A549 (cell line): ENCODE data around the gene CFAP92. TPM values are rescaled to one million over a fixed set of nuclear protein-coding genes. Genes with fewer than 3 reads are reported as not detected.
A peak's percentile ranks its signal among the peaks of the same experiment; 100 is the strongest.

ENCODE experiments used
- ATAC-seq, 2 experiments: fragments of 200-7000 bp in 1 of 2; fragments of >200 bp in 1 of 2; cut with Nextera tagmentation in 1 of 2; cut with Tn5 transposase in 1 of 2; 3 replicates each; pipeline versions ENCODE4 v1.8.0 to v1.9.1; 2018 to 2020; ENCODE audit warnings: mild to moderate bottlenecking in 1 of 2, moderate library complexity in 1 of 2
- CTCF ChIA-PET: fragments of 300-600 bp; sonication (Branson Sonifier 250); formaldehyde crosslinking; extraction: SDS; loops from one replicate; lab custom pipeline; 2021; ENCODE audit warnings: antibody characterized with exemption, inconsistent platforms; lab: Yijun Ruan, JAX
- POLR2A ChIA-PET: fragments of 350-600 bp; formaldehyde crosslinking; extraction: SDS; loops from one replicate; lab custom pipeline; 2021; ENCODE audit warnings: antibody characterized with exemption, inconsistent platforms; lab: Yijun Ruan, JAX
- DNase-seq, 2 experiments: peaks; one replicate each; pipeline versions ENCODE4 v3.0.0 to v3.0.0-alpha.2; 2011 to 2016; ENCODE audit warnings: low read depth in 1 of 2, low spot score in 1 of 2
- FAIRE-seq: peaks from 2 replicates; lab custom pipeline; 2011; peaks lifted over from hg19 to GRCh38; lab: Jason Lieb, UNC
- H3K27ac ChIP-seq, 2 experiments: fragments of >200 bp; sonication (Bioruptor Twin); formaldehyde crosslinking; 3 replicates each; pipeline ENCODE4 v1.5.1; 2016 to 2017
- H3K4me1 ChIP-seq: fragments of >200 bp; sonication (Bioruptor Twin); formaldehyde crosslinking; 3 replicates; pipeline ENCODE4 v1.6.1; 2016
- H3K4me2 ChIP-seq: fragments of >200 bp; sonication (Bioruptor Twin); formaldehyde crosslinking; 3 replicates; pipeline ENCODE4 v1.6.1; 2016
- H3K4me3 ChIP-seq: fragments of >200 bp; sonication (Bioruptor Twin); formaldehyde crosslinking; 3 replicates; pipeline ENCODE4 v1.5.1; 2016
- H3K9me3 ChIP-seq: fragments of >200 bp; sonication (Bioruptor Twin); formaldehyde crosslinking; 3 replicates; pipeline ENCODE4 v1.6.1; 2016
- BHLHE40 ChIP-seq: IDR thresholded peaks from 2 replicates; pipeline ENCODE4 v1.6.1; 2012; ENCODE audit warnings: low read depth, low read length, inconsistent platforms
- CHD2 ChIP-seq: fragments of 150-350 bp; IDR thresholded peaks from 2 replicates; pipeline ENCODE4 v1.6.1; 2014; ENCODE audit warnings: low read length; ENCODE audit not compliant: partially characterized antibody
- CHD4 ChIP-seq: fragments of 200-600 bp; sonication (generic); IDR thresholded peaks from 2 replicates; pipeline ENCODE4 v1.6.1; 2016; ENCODE audit warnings: antibody characterized with exemption, mild to moderate bottlenecking, borderline replicate concordance
- ELK1 ChIP-seq: fragments of 150-350 bp; IDR thresholded peaks from 2 replicates; pipeline ENCODE4 v1.6.1; 2014; ENCODE audit warnings: low read depth, mild to moderate bottlenecking, low read length
- ESRRA ChIP-seq: fragments of 150-350 bp; IDR thresholded peaks from 2 replicates; pipeline ENCODE4 v1.6.1; 2014; ENCODE audit warnings: mild to moderate bottlenecking, low read length, borderline replicate concordance
- FOXS1 ChIP-seq: fragments of 250-450 bp; sonication (Bioruptor Pico); IDR thresholded peaks from 2 replicates; pipeline ENCODE4 v1.5.0; 2020; ENCODE audit warnings: mild to moderate bottlenecking, moderate library complexity
- KDM1A ChIP-seq: fragments of 200-600 bp; sonication (generic); IDR thresholded peaks from 2 replicates; pipeline ENCODE4 v1.6.1; 2016; ENCODE audit warnings: low read depth, mild to moderate bottlenecking
- NFE2L2 ChIP-seq: fragments of 150-350 bp; conservative IDR thresholded peaks from 2 replicates; pipeline ENCODE4 v1.6.1; 2014; ENCODE audit warnings: low read length
- NPAS2 ChIP-seq: fragments of 250-450 bp; sonication (Bioruptor Pico); IDR thresholded peaks from 2 replicates; pipeline ENCODE4 v1.8.0; 2022; ENCODE audit warnings: mild to moderate bottlenecking, moderate library complexity, borderline replicate concordance
- NR3C1 ChIP-seq: fragments of >200 bp; sonication (Bioruptor Twin); formaldehyde crosslinking; IDR thresholded peaks from 3 replicates; pipeline ENCODE4 v1.6.1; 2017
- POLR2A ChIP-seq: IDR thresholded peaks from 2 replicates; pipeline ENCODE4 v1.6.1; 2012; ENCODE audit warnings: mild to moderate bottlenecking, low read length
- POLR2AphosphoS2 ChIP-seq: conservative IDR thresholded peaks from 2 replicates; pipeline ENCODE4 v1.6.1; 2012; ENCODE audit warnings: low read length, improper control_type of control experiment, inconsistent platforms
- RARB ChIP-seq: fragments of 250-450 bp; sonication (Bioruptor Pico); IDR thresholded peaks from 2 replicates; pipeline ENCODE4 v1.8.0; 2021; ENCODE audit warnings: mild to moderate bottlenecking, moderate library complexity
- REST ChIP-seq: fragments of 200-600 bp; sonication (generic); IDR thresholded peaks from 2 replicates; pipeline ENCODE4 v1.6.1; 2016; ENCODE audit warnings: antibody characterized with exemption, mild to moderate bottlenecking, moderate library complexity
- RFX5 ChIP-seq: fragments of 450-650 bp; IDR thresholded peaks from 2 replicates; pipeline ENCODE4 v1.7.1; 2014; ENCODE audit warnings: antibody characterized with exemption, mild to moderate bottlenecking, moderate library complexity
- SMC3 ChIP-seq: fragments of >200 bp; sonication (Bioruptor Twin); formaldehyde crosslinking; IDR thresholded peaks from 3 replicates; pipeline ENCODE4 v1.6.1; 2018; ENCODE audit warnings: inconsistent platforms
- TFCP2L1 ChIP-seq: fragments of 250-450 bp; sonication (Bioruptor Pico); IDR thresholded peaks from 2 replicates; pipeline ENCODE4 v1.5.0; 2021; ENCODE audit warnings: mild to moderate bottlenecking
- ZNF302 ChIP-seq: fragments of 250-450 bp; sonication (Bioruptor Pico); IDR thresholded peaks from 2 replicates; pipeline ENCODE4 v1.9.0; 2021; ENCODE audit warnings: inconsistent platforms, mild to moderate bottlenecking, moderate library complexity
- WGBS: methylation state at CpG from one replicate; pipeline ENCODE4 v1.1.6; 2017; ENCODE audit errors: missing lambda C conversion rate; 5-methylcytosine and 5-hydroxymethylcytosine counted together
- polyA plus RNA-seq, 4 experiments: library from polyadenylated mRNA; depleted of rRNA in 3 of 4; stranded (reverse); fragments of >200 nt; fragmentation: RNase III in 1 of 4; extraction: RNeasy Plus Mini Kit Qiagen cat#74134 plus additional on column Dnase treatment in 1 of 4; gene quantifications; 2 replicates in 3 of 4; 3 replicates in 1 of 4; pipeline ENCODE4 v1.2.3, GENCODE V29; 2011 to 2017
- TF ChIP-seq, protein P1 (sequence below): fragments of 250-450 bp; sonication (Bioruptor Pico); IDR thresholded peaks from 2 replicates; pipeline ENCODE4 v1.5.0; 2021; ENCODE audit warnings: mild to moderate bottlenecking, moderate library complexity, borderline replicate concordance
- TF ChIP-seq, protein P2 (sequence below): IDR thresholded peaks from 2 replicates; pipeline ENCODE4 v1.6.1; 2012
- TF ChIP-seq, protein P3 (sequence below): fragments of 250-450 bp; sonication (Bioruptor Pico); IDR thresholded peaks from 2 replicates; pipeline ENCODE4 v1.5.0; 2020; ENCODE audit warnings: low read depth, mild to moderate bottlenecking, moderate library complexity

Gene CFAP92
- polyA plus RNA-seq, 2 of the 4 experiments (the other 2 are of a cell fraction): not detected

GRCh38 chr3:129040039-129040336 is 46.1 kb upstream of the CFAP92 start:
- Histone ChIP-seq H3K9me3 (no peaks in the 10 kb centered on the region), H3K27ac (no peak overlapping the region), H3K4me1 (no peaks in the 10 kb centered on the region), H3K4me3 (no peak overlapping the region), H3K4me2 (no peak overlapping the region)
- 30% methylated on average over 3 of the region's 3 CpGs for WGBS
- CTCF ChIA-PET: interaction anchor here (2.6 kb wide), 1 partner anchor 13 kb away, joined by 9 read pairs; no protein-coding TSS in a partner anchor
- FAIRE-seq (no peak), DNase-seq (no peak), ATAC-seq (no peak)
- POLR2A ChIA-PET: no interaction called here
- no peak for TF ChIP-seq CHD2
- no peak for TF ChIP-seq TFCP2L1 (CRISPR knock-in tag)
- no peak for TF ChIP-seq POLR2A
- no peak for TF ChIP-seq SMC3
- no peak for TF ChIP-seq POLR2AphosphoS2
- TF ChIP-seq, protein P1, sequence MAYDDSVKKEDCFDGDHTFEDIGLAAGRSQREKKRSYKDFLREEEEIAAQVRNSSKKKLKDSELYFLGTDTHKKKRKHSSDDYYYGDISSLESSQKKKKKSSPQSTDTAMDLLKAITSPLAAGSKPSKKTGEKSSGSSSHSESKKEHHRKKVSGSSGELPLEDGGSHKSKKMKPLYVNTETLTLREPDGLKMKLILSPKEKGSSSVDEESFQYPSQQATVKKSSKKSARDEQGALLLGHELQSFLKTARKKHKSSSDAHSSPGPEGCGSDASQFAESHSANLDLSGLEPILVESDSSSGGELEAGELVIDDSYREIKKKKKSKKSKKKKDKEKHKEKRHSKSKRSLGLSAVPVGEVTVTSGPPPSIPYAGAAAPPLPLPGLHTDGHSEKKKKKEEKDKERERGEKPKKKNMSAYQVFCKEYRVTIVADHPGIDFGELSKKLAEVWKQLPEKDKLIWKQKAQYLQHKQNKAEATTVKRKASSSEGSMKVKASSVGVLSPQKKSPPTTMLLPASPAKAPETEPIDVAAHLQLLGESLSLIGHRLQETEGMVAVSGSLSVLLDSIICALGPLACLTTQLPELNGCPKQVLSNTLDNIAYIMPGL (CRISPR knock-in tag): no peak
- no peak for TF ChIP-seq NR3C1
- TF ChIP-seq KDM1A: no peak
- no peak for TF ChIP-seq RFX5

DNA sequence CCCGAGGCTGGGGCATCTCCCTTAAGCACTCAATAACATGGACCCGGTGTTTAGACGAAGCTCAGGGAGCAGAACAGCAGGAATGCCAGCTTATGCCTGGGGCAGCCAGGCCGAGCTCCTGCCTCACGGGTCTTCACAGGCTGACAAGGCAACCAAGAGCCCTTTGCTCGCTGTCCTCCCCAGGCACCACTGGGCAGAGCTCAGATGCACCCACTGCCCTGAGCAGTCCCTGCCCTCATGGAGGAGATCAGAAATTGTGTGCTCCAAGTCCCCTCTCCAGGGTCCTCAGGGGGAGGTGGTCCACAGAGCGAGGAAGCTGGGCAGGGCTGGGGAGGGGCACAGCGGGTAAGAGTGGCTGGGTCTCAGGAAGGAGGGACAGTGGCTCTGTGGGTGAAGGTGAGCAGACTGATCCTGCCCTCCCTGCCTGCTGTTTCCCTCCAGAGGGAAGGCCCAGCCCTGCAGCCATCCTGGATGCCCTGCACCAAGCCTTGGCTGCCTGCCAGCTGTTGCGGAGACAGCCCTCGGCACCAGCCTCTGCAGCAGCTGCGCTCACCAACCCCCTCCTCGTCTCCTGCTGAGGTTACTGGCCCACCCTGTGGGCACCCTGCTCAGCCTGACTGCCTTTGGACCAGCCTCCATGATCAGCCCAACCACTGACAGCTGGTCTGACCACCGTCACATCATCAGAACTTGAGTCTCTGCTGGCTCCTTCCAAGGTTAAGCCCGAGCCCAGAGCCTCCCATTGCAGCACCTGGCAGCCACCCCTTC is 45.6 kb upstream of the CFAP92 start:
- Histone ChIP-seq H3K27ac (no peak overlapping the region), H3K4me2 (no peak overlapping the region), H3K4me3 (no peak overlapping the region), H3K9me3 (no peaks in the 10 kb centered on the region), H3K4me1 (no peaks in the 10 kb centered on the region)
- CTCF ChIA-PET: interaction anchor here (2.6 to 3.3 kb wide), 2 partner anchors 13 to 14 kb away, joined by 9 to 16 read pairs; no protein-coding TSS in a partner anchor
- FAIRE-seq: no peak
- 66% methylated on average over 14 of the region's 14 CpGs for WGBS
- DNase-seq: no peak
- ATAC-seq: peak in 1 of 2 experiments; percentile 31; a peak in 2 of 6 replicates
- POLR2A ChIA-PET: no interaction called here
- TF ChIP-seq BHLHE40 (no peak), FOXS1 (CRISPR knock-in tag) (no peak), NFE2L2 (no peak), ESRRA (no peak), RARB (no peak), CHD4 (no peak), ELK1 (no peak), REST (no peak), ZNF302 (CRISPR knock-in tag) (no peak), NPAS2 (CRISPR knock-in tag) (no peak)
- TF ChIP-seq, protein P2, sequence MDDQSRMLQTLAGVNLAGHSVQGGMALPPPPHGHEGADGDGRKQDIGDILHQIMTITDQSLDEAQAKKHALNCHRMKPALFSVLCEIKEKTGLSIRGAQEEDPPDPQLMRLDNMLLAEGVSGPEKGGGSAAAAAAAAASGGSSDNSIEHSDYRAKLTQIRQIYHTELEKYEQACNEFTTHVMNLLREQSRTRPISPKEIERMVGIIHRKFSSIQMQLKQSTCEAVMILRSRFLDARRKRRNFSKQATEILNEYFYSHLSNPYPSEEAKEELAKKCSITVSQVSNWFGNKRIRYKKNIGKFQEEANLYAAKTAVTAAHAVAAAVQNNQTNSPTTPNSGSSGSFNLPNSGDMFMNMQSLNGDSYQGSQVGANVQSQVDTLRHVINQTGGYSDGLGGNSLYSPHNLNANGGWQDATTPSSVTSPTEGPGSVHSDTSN: no peak
- TF ChIP-seq, protein P1 (CRISPR knock-in tag): no peak
- TF ChIP-seq, protein P3, sequence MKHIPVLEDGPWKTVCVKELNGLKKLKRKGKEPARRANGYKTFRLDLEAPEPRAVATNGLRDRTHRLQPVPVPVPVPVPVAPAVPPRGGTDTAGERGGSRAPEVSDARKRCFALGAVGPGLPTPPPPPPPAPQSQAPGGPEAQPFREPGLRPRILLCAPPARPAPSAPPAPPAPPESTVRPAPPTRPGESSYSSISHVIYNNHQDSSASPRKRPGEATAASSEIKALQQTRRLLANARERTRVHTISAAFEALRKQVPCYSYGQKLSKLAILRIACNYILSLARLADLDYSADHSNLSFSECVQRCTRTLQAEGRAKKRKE (CRISPR knock-in tag): no peak
